ENCODE measurements around the gene GFER. TPM values are rescaled to one million over a fixed set of nuclear protein-coding genes. Genes with fewer than 3 reads are reported as not detected.

The GFER gene
- total and polyA plus RNA-seq, 9 of the 15 experiments (the other 6 are each of a cell fraction or from before 2014, with no cell fraction given): 4.3 to 53.7 (median 19.8) TPM

DNA sequence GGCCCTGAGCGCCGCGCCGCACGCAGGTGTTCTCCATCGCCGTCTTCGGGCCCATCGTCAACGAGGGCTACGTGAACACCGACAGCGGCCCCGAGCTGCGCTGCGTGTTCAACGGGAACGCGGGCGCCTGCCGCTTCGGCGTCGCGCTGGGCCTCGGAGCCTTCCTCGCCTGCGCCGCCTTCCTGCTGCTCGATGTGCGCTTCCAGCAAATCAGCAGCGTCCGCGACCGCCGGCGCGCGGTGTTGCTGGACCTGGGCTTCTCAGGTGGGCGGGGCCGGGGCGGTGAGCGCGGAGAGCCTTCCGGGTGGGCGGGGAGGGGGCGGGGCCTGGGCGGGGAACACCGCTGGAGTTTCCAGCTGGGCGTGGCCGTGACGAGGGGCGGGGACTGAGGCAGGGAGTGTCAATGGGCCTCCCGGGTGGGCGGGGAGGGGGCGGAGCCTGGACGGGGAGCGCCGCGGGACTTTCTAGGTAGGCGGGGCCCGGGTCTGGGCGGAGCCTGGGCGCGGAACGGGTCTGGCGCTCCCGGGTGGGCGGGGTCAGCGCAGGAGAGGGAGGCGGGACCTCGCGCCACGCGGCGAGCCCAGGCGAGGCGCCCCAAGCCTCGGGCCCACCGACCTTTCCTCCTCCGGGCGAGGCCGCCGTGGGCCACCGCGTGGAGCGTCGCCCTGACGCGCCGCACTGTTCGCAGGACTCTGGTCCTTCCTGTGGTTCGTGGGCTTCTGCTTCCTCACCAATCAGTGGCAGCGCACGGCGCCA lies 8.1 kb downstream of the GFER start (continued):
- TF ChIP-seq, protein P1, sequence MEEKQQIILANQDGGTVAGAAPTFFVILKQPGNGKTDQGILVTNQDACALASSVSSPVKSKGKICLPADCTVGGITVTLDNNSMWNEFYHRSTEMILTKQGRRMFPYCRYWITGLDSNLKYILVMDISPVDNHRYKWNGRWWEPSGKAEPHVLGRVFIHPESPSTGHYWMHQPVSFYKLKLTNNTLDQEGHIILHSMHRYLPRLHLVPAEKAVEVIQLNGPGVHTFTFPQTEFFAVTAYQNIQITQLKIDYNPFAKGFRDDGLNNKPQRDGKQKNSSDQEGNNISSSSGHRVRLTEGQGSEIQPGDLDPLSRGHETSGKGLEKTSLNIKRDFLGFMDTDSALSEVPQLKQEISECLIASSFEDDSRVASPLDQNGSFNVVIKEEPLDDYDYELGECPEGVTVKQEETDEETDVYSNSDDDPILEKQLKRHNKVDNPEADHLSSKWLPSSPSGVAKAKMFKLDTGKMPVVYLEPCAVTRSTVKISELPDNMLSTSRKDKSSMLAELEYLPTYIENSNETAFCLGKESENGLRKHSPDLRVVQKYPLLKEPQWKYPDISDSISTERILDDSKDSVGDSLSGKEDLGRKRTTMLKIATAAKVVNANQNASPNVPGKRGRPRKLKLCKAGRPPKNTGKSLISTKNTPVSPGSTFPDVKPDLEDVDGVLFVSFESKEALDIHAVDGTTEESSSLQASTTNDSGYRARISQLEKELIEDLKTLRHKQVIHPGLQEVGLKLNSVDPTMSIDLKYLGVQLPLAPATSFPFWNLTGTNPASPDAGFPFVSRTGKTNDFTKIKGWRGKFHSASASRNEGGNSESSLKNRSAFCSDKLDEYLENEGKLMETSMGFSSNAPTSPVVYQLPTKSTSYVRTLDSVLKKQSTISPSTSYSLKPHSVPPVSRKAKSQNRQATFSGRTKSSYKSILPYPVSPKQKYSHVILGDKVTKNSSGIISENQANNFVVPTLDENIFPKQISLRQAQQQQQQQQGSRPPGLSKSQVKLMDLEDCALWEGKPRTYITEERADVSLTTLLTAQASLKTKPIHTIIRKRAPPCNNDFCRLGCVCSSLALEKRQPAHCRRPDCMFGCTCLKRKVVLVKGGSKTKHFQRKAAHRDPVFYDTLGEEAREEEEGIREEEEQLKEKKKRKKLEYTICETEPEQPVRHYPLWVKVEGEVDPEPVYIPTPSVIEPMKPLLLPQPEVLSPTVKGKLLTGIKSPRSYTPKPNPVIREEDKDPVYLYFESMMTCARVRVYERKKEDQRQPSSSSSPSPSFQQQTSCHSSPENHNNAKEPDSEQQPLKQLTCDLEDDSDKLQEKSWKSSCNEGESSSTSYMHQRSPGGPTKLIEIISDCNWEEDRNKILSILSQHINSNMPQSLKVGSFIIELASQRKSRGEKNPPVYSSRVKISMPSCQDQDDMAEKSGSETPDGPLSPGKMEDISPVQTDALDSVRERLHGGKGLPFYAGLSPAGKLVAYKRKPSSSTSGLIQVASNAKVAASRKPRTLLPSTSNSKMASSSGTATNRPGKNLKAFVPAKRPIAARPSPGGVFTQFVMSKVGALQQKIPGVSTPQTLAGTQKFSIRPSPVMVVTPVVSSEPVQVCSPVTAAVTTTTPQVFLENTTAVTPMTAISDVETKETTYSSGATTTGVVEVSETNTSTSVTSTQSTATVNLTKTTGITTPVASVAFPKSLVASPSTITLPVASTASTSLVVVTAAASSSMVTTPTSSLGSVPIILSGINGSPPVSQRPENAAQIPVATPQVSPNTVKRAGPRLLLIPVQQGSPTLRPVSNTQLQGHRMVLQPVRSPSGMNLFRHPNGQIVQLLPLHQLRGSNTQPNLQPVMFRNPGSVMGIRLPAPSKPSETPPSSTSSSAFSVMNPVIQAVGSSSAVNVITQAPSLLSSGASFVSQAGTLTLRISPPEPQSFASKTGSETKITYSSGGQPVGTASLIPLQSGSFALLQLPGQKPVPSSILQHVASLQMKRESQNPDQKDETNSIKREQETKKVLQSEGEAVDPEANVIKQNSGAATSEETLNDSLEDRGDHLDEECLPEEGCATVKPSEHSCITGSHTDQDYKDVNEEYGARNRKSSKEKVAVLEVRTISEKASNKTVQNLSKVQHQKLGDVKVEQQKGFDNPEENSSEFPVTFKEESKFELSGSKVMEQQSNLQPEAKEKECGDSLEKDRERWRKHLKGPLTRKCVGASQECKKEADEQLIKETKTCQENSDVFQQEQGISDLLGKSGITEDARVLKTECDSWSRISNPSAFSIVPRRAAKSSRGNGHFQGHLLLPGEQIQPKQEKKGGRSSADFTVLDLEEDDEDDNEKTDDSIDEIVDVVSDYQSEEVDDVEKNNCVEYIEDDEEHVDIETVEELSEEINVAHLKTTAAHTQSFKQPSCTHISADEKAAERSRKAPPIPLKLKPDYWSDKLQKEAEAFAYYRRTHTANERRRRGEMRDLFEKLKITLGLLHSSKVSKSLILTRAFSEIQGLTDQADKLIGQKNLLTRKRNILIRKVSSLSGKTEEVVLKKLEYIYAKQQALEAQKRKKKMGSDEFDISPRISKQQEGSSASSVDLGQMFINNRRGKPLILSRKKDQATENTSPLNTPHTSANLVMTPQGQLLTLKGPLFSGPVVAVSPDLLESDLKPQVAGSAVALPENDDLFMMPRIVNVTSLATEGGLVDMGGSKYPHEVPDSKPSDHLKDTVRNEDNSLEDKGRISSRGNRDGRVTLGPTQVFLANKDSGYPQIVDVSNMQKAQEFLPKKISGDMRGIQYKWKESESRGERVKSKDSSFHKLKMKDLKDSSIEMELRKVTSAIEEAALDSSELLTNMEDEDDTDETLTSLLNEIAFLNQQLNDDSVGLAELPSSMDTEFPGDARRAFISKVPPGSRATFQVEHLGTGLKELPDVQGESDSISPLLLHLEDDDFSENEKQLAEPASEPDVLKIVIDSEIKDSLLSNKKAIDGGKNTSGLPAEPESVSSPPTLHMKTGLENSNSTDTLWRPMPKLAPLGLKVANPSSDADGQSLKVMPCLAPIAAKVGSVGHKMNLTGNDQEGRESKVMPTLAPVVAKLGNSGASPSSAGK (IDR thresholded peaks at IDR 0.05): peak; percentile 94
- no peak for TF ChIP-seq ZNF121 (CRISPR knock-in tag; conservative IDR thresholded peaks at IDR 0.05)
- TF ChIP-seq CEBPB (tag; IDR thresholded peaks at IDR 0.05): no peak
- TF ChIP-seq, protein P2, sequence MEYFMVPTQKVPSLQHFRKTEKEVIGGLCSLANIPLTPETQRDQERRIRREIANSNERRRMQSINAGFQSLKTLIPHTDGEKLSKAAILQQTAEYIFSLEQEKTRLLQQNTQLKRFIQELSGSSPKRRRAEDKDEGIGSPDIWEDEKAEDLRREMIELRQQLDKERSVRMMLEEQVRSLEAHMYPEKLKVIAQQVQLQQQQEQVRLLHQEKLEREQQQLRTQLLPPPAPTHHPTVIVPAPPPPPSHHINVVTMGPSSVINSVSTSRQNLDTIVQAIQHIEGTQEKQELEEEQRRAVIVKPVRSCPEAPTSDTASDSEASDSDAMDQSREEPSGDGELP (CRISPR knock-in tag; IDR thresholded peaks at IDR 0.05; ENCODE audit: borderline replicate concordance): peak; percentile 39
- TF ChIP-seq PTRF (tag; IDR thresholded peaks at IDR 0.05): no peak
- TF ChIP-seq RFX1 (IDR thresholded peaks at IDR 0.05): no peak
